SU-DHL-6 (cell line): ENCODE results near the gene RNF31.

Experiments used
- EZH2phosphoT487 ChIP-seq: fragments of 200-600 bp; sonication (generic), shearing (Covaris generic); conservative IDR thresholded peaks from 2 replicates; pipeline ENCODE4 v1.6.1; 2018; ENCODE audit warnings: mild to moderate bottlenecking, antibody characterized with exemption, low read length, moderate library complexity, mixed read lengths
- TF ChIP-seq, protein P1 (sequence below): fragments of 200-600 bp; sonication (generic); IDR thresholded peaks from one replicate; pipeline ENCODE4 v1.5.1; 2017; ENCODE audit warnings: antibody characterized with exemption, mild to moderate bottlenecking, low read length, moderate library complexity; ENCODE audit not compliant: insufficient read depth, poor library complexity, severe bottlenecking

DNA sequence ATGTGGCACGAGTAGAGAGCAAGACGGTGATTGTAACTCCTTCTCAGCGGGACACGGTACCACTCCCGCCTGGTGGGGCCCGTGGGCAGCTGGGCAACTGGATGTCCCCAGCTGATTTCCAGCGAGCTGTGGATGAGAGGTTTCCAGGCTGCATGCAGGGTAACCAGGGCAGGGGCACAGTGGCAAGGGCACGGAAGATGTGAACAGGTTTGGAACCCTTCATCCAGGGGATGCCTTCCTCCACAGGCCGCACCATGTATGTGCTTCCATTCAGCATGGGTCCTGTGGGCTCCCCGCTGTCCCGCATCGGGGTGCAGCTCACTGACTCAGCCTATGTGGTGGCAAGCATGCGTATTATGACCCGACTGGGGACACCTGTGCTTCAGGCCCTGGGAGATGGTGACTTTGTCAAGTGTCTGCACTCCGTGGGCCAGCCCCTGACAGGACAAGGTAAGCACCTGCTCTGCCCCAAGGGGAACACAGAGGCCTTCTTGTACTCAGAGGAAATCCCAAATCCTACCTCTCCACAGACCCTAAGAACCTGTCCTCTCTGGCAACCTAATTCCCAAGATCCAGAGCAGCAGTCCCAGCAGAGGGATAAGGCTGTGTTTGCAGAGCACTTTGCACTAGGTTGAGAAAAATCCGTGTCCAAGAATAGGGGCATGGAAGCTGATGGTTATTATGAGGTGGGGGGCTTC lies 48.9 kb upstream of the RNF31 start:
- TF ChIP-seq, protein P1, sequence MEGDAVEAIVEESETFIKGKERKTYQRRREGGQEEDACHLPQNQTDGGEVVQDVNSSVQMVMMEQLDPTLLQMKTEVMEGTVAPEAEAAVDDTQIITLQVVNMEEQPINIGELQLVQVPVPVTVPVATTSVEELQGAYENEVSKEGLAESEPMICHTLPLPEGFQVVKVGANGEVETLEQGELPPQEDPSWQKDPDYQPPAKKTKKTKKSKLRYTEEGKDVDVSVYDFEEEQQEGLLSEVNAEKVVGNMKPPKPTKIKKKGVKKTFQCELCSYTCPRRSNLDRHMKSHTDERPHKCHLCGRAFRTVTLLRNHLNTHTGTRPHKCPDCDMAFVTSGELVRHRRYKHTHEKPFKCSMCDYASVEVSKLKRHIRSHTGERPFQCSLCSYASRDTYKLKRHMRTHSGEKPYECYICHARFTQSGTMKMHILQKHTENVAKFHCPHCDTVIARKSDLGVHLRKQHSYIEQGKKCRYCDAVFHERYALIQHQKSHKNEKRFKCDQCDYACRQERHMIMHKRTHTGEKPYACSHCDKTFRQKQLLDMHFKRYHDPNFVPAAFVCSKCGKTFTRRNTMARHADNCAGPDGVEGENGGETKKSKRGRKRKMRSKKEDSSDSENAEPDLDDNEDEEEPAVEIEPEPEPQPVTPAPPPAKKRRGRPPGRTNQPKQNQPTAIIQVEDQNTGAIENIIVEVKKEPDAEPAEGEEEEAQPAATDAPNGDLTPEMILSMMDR = no peak
- no peak for TF ChIP-seq EZH2phosphoT487
